ENCODE measurements around the gene SMCO3. TPM values are rescaled to one million over a fixed set of nuclear protein-coding genes. Genes with fewer than 3 reads are reported as not detected.
"Not testable (repeated sequence)": the region's sequence is repeated elsewhere in the genome, so short reads cannot be mapped to it uniquely, and the experiment has no call there.

The SMCO3 gene
- total RNA-seq, 1 donor from 2014 or later = 2.1 TPM

- DNase-seq (ENCODE audit: low spot score in 2 of 2) = no peak
- H3K4me3 ChIP-seq = peak overlapping the region in 1 of 2 donors; percentile 81
- TF ChIP-seq CTCF (IDR thresholded peaks at IDR 0.05) = no peak
- peak overlapping the region; percentile 7 to 42 for H3K27ac ChIP-seq
- H3K36me3 ChIP-seq = peaks cover 0 to 8% of the 10 kb centered on the region in 2 donors
- peaks cover 0 to 7% of the 10 kb centered on the region in 2 donors for H3K4me1 ChIP-seq
- no peaks in the 10 kb centered on the region for H3K27me3 ChIP-seq
- peaks cover 0 to 10% of the 10 kb centered on the region in 2 donors for H3K9me3 ChIP-seq
- intact Hi-C loops (cut with DNase I) = no loop called here
Measured at GRCh38 chr12:14767617-14768016, 46.4 kb downstream of the SMCO3 start.

- H3K4me3 ChIP-seq = no peak overlapping the region
- intact Hi-C loops (cut with DNase I) = no loop called here
- TF ChIP-seq CTCF (IDR thresholded peaks at IDR 0.05) = no peak
- no peak overlapping the region for H3K27ac ChIP-seq
- no peaks in the 10 kb centered on the region for H3K27me3 ChIP-seq
- H3K36me3 ChIP-seq = peaks cover 0 to 12% of the 10 kb centered on the region in 2 donors
- peaks cover 0 to 2% of the 10 kb centered on the region in 2 donors for H3K4me1 ChIP-seq
- DNase-seq (ENCODE audit: low spot score in 2 of 2) = no peak
- peaks cover 0 to 10% of the 10 kb centered on the region in 2 donors for H3K9me3 ChIP-seq
Measured at GRCh38 chr12:14766649-14767215, 47.2 kb downstream of the SMCO3 start.

- intact Hi-C loops (cut with DNase I); H3K27ac ChIP-seq: not testable (repeated sequence)
- H3K9me3 ChIP-seq = peaks cover 0 to 10% of the 10 kb centered on the region in 2 donors
Measured at GRCh38 chr12:14766020-14766419, 48.0 kb downstream of the SMCO3 start.

GRCh38 chr12:14765398-14765797 is 48.6 kb downstream of the SMCO3 start:
- no peak for DNase-seq (ENCODE audit: low spot score in 2 of 2)
- Histone ChIP-seq H3K36me3 (peaks cover 0 to 16% of the 10 kb centered on the region in 2 donors), H3K27me3 (no peaks in the 10 kb centered on the region), H3K4me3 (no peak overlapping the region), H3K4me1 (no peaks in the 10 kb centered on the region), H3K27ac (no peak overlapping the region), H3K9me3 (peaks cover 0 to 10% of the 10 kb centered on the region in 2 donors)
- intact Hi-C loops (cut with DNase I) = no loop called here
- TF ChIP-seq CTCF (IDR thresholded peaks at IDR 0.05) = no peak

More at GRCh38 chr12:14766020-14766419, 48.0 kb downstream of the SMCO3 start:
- not testable (repeated sequence) for H3K27me3 ChIP-seq; H3K4me3 ChIP-seq; H3K4me1 ChIP-seq; DNase-seq (ENCODE audit: low spot score in 2 of 2)
- H3K36me3 ChIP-seq = peaks cover 0 to 12% of the 10 kb centered on the region in 2 donors

- H3K27me3 ChIP-seq; H3K27ac ChIP-seq; H3K4me1 ChIP-seq; H3K4me3 ChIP-seq; DNase-seq (ENCODE audit: low spot score in 2 of 2); H3K9me3 ChIP-seq; intact Hi-C loops (cut with DNase I): not testable (repeated sequence)
- H3K36me3 ChIP-seq = peaks cover 0 to 10% of the 10 kb centered on the region in 2 donors
Measured at GRCh38 chr12:14759711-14760280, 54.2 kb downstream of the SMCO3 start.

GRCh38 chr12:14756334-14757143 is 57.4 kb downstream of the SMCO3 start:
- no peak for DNase-seq (ENCODE audit: low spot score in 2 of 2)
- intact Hi-C loops (cut with DNase I) = no loop called here
- H3K27me3 ChIP-seq = no peaks in the 10 kb centered on the region
- TF ChIP-seq CTCF (IDR thresholded peaks at IDR 0.05) = peak in 1 of 3 experiments; percentile 9
- peaks cover 0 to 6% of the 10 kb centered on the region in 2 donors for H3K36me3 ChIP-seq
- H3K4me3 ChIP-seq = no peak overlapping the region
- H3K9me3 ChIP-seq = no peaks in the 10 kb centered on the region
- H3K27ac ChIP-seq = no peak overlapping the region
- no peaks in the 10 kb centered on the region for H3K4me1 ChIP-seq

Other genes with a start within 250 kb of the SMCO3 start
- gene PLBD1, start 246.3 kb downstream of the SMCO3 start, total RNA-seq = 15.2 TPM
- gene GUCY2C, start 117.6 kb downstream of the SMCO3 start, total RNA-seq = not detected
- gene WBP11, start 10.7 kb downstream of the SMCO3 start, total RNA-seq = 6.7 TPM
- not detected for gene C12orf60, start 10.5 kb downstream of the SMCO3 start, total RNA-seq
- gene ART4, start 29.3 kb upstream of the SMCO3 start, total RNA-seq = 40.4 TPM
- 3,618 TPM for gene MGP, start 71.7 kb upstream of the SMCO3 start, total RNA-seq
- not detected for gene ERP27, start 124.4 kb upstream of the SMCO3 start, total RNA-seq
- 87.1 TPM for gene ARHGDIB, start 147.4 kb upstream of the SMCO3 start, total RNA-seq
- gene PDE6H, start 158.9 kb upstream of the SMCO3 start, total RNA-seq = not detected